DMS53 treated with DMSO at 0.1 percent for 48 hours (cell line): ENCODE data around the gene UBR4.
"Not testable (repeated sequence)": the region's sequence is repeated elsewhere in the genome, so short reads cannot be mapped to it uniquely, and the experiment has no call there.

Experiments used
- DNase-seq: peaks from one replicate; lab custom pipeline; 2025; ENCODE audit not compliant: unreplicated experiment; lab: John Stamatoyannopoulos, UW

UBR4 gene

DNA sequence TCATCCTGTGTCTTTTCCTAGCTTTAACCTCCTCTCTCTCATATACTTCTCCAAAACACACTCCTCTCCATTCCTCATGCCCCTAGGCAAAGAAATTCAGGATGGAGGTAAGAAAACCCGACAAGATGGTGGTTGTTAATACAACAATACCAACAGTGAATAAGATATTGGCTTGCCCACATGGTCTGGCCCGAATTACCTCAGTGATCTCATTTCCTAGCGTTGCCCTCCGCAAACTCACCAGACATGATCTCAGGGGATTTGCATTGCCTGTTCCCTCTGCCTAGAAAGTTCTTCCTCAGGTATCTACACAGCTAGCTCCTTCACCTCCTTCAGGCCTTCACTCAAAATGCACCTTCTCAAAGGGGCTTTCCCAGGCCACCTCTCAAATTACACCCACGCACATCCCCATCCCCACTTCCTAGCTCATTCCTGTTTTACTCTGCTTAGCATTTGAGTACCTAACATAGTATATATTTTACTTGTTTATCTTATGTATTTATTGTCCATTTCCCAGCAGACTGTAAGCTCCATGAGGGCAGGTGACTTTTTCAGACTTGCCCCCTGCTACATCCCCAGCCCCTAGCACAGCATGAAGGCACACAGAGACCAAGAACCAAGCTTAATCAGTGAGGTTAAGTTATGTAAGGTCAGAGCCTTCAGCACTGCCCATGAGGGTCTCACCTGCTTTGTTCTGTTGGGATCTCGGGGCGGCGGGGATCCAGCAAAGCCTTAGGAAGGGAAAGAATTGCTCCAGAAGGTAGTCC, 10.2 kb upstream of the UBR4 start:
- no peak for DNase-seq

- no peak for DNase-seq
Measured at GRCh38 chr1:19219451-19219850, 9.4 kb upstream of the UBR4 start.

GRCh38 chr1:19216585-19216984, 6.5 kb upstream of the UBR4 start:
- not testable (repeated sequence) for DNase-seq

DNA sequence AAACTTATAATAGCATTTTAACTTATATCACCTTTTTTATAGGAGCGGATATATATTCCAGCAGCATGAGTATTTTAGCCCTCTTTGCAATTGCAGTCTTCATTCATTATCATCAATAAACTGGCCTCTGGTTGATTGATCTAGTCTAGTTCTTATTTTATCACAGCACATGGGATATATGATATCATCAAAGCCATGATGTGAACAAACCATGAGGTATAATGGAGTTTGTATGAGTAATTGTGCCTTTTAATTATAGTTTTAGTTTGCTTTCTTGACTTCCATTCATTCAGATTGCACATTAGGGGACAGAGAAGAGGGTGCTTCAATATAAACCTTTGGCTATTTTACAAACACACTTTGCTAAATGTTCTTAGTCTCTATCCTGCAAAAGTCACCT, 3.5 kb upstream of the UBR4 start:
- no peak for DNase-seq

DNA sequence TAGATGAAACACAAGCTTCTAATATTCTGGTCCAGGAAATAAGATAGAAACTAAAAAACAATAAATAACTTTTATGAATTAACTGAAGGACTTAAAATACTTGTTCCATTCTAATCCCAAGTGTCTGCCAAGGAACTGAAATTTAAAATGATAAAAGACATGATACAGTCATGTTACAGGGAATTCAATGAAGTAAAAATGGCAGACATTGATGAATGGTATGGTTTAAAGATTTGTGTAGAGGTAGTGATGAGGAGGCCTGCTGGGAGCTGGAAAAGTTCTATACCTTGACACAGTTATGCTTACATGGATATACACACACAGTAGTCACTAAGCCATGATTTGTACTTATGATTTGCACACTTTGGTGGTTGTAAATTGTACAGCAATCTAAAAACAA, 2.1 kb upstream of the UBR4 start:
- no peak for DNase-seq

DNA sequence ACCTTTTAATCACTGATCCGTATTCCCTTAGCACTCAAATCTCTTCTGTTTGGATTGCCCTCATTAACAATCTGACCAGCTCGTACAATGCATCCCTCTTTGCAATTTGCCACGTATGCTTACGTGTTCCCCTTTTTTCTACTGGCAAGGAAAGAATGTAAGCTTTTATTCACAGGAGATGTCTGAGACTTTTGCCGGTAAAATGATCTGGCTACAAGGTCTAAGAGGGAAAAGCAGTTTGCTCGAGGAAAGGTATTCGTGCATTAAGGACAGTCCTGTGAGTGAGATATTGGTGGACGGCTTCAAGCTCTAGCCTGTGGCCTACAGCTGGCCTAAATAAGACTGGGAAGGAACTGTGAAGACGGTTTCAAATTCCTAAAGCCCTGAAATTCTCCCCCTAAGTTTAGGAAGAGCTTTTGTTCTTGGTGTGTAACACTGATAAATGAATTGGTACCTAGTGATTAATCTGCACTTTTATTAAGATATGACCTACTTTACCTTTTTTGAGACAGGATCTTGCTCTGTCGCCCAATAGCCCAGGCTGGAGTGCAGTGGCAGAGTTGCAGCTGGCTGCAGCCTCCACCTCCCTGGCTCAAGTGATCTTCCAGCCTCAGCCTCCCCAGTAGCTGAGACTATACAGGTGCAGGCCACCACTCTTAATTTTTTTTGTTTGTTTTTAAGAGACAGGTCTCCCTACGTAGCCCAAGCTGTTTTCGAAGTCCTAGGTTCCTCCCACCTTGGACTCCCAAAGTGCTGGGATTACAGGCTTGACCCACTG, 895 bp upstream of the UBR4 start:
- DNase-seq, result no peak

DNA sequence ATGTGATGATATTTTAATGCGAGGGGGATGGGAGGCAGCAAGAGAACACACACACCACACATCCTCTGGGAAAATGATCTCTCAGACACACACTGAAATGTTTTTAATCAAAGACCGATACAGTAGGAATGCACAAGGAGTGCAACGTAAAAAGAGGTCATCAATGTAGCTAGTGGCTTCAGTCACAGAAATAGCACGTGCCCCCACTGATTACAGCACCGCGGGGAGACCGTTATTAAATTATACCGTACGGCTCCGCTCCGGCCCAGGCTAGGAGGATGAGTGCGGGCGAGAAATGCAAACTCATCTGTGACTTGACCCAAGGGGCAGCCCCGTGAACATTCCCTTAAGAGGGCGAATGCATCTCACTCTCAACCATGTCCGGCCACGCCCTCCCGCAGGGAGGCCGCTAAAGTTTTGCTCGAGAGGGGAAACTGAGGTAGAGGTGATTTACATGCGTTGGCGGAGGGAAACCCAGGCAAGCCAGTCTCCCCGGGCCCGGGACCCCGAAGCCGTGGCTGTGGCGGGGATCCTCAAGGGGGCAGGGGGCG, 552 bp downstream of the UBR4 start:
- no peak for DNase-seq

GRCh38 chr1:19208710-19209438, 1.2 kb downstream of the UBR4 start:
- DNase-seq, result no peak

DNA sequence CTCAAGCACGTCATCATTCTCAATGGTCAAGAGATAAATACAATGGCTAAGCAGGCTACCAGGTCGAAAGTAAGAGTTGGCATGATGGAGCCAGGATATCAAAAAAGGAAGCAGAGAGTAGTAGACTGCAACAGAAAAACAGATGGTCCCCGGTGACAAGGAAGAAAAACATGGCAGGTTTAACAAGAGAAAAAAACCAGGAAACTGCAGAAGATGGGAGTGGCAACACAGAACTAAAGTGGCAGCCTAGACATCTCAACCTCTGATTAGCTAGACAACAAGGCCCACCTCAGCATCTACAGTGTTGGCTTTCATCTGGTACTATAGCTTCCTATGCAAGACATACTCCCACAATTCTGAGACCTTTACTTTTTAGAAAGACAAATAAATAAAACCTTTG, 3.1 kb downstream of the UBR4 start:
- no peak for DNase-seq

GRCh38 chr1:19205845-19206244, 4.2 kb downstream of the UBR4 start:
- DNase-seq, result no peak

- no peak for DNase-seq
Measured at GRCh38 chr1:19205403-19205802, 4.7 kb downstream of the UBR4 start.

GRCh38 chr1:19204446-19205266, 5.4 kb downstream of the UBR4 start:
- DNase-seq, result no peak

GRCh38 chr1:19203440-19203839, 6.6 kb downstream of the UBR4 start:
- no peak for DNase-seq

DNA sequence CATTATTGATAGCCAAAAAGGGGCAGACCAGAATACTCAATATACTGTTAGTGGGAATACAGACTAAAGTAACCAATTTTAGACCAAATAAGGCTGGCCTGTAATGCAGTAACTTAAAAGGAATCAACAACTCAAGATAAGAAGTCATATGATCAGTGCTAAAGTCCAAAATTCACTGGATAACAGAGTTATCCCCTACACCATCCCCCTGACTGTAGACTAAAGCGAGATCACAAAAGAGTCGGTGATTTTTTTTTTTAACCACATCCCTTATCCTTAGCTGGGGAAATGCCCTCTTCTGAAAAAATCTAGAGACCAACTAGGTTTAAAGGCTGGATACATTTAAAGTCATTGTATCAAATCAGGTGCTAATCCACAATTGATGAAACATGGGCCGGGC, 7.7 kb downstream of the UBR4 start:
- no peak for DNase-seq

DNA sequence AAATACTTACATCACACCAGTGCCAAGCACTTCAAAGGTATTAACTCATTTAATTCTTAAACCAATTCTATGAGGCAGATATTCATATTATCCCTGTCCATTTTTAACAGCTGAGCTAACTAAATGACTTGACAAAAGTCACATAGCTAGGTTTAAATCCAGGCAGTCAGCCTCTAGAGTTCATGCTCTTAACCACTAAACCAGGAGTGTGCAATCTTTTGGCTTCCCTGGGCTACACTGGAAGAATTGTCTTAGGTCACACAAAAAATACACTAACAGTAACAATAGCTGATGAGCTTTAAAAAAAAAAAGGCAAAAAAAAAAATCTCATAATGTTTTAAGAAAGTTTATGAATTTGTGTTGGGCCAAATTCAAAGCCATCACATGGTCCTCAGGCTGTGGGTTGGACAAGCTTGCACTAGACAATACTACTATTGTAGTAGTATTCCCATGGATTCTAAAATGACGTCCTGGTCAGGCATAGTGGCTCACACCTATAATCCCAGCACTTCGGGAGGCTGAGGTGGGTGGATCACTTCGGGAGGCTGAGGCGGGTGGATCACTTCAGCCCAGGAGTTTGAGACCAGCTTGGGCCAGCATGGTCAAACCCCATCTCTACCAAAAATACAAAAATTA, 10.0 kb downstream of the UBR4 start:
- DNase-seq, result no peak

GRCh38 chr1:19199329-19199968, 10.6 kb downstream of the UBR4 start:
- DNase-seq, result no peak

GRCh38 chr1:19198820-19199219, 11.2 kb downstream of the UBR4 start:
- no peak for DNase-seq

- DNase-seq, result no peak
Measured at GRCh38 chr1:19197845-19198244, 12.2 kb downstream of the UBR4 start.

GRCh38 chr1:19196331-19196730, 13.7 kb downstream of the UBR4 start:
- DNase-seq, result no peak

DNA sequence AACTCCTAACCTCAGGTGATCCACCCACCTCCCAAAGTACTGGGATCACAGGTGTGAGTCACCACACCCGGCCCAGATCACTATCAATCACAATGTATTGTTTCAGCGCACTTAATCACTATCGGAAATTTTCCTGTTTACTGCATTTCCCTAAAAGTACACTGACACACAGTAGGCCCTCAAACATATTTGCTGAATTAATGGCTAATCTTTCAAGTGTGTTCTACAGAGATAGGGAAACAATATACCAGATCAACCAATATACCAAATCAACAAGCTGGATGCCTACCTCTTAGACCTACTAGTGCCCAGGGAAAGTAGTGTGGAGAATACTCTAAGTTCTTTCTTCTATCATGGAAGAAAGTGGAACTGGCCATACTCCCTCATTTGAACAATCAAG, 17.1 kb downstream of the UBR4 start:
- DNase-seq, result no peak
